ENCODE results near the gene CFAP97D2. TPM values are rescaled to one million over a fixed set of nuclear protein-coding genes. Genes with fewer than 3 reads are reported as not detected.
"Not testable (repeated sequence)": the region's sequence is repeated elsewhere in the genome, so short reads cannot be mapped to it uniquely, and the experiment has no call there.

CFAP97D2 gene
- total RNA-seq, 1 donor, result not detected

DNA sequence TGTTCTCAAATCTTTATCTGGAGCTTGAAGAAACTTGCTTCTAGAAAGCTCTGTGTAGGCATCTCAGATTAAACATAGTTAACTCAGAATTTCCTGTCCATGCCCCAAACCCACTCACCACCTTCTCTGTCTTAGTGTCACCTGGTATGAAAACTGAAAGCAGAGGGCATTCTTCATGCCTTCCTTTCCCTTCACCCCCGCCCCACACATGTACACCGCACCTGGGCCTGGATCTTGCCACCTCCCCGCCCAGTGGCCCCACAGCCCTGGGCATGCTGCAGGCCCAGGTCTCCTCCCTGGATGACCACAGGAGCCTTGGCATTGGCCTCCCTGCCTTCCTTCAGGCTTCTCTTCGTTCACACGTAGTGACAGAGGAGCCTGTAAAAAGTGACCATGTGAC, 15.8 kb downstream of the CFAP97D2 start:
- DNase-seq (ENCODE audit: low read depth in 2 of 3, low spot score in 2 of 3), result no peak

GRCh38 chr13:114196629-114197028, 17.6 kb downstream of the CFAP97D2 start:
- DNase-seq (ENCODE audit: low read depth in 2 of 3, low spot score in 2 of 3), result no peak

GRCh38 chr13:114198556-114198955, 19.5 kb downstream of the CFAP97D2 start:
- no peak for DNase-seq (ENCODE audit: low read depth in 2 of 3, low spot score in 2 of 3)

GRCh38 chr13:114199526-114199925, 20.5 kb downstream of the CFAP97D2 start:
- DNase-seq (ENCODE audit: low read depth in 2 of 3, low spot score in 2 of 3), result not testable (repeated sequence)

- no peak for DNase-seq (ENCODE audit: low read depth in 2 of 3, low spot score in 2 of 3)
These were observed 20.9 kb downstream of the CFAP97D2 start for GRCh38 chr13:114199954-114200353.

GRCh38 chr13:114200399-114200911, 21.4 kb downstream of the CFAP97D2 start:
- no peak for DNase-seq (ENCODE audit: low read depth in 2 of 3, low spot score in 2 of 3)

DNA sequence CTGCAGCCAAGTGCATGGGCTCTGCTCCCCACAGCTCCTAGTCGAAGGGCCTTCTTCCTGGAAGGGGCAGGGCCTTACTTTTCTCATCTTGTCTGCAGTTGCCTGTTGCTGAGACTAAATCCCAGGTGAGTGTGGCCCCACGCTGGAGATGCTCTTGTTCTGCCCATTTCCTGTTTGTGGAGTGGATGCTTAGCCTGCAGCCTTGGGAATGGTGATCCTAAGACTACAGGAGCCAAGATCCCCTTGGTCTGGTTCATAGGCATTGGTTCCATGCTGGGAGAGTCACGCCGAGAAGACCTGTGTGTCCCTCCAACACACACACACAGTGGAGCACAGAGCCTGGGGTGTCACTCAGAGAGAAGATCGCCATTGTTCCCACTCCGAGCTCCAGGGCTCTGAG, 23.5 kb downstream of the CFAP97D2 start:
- no peak for DNase-seq (ENCODE audit: low read depth in 2 of 3, low spot score in 2 of 3)

- DNase-seq (ENCODE audit: low read depth in 2 of 3, low spot score in 2 of 3), result no peak
These were observed 24.5 kb downstream of the CFAP97D2 start for GRCh38 chr13:114203536-114203935.

DNA sequence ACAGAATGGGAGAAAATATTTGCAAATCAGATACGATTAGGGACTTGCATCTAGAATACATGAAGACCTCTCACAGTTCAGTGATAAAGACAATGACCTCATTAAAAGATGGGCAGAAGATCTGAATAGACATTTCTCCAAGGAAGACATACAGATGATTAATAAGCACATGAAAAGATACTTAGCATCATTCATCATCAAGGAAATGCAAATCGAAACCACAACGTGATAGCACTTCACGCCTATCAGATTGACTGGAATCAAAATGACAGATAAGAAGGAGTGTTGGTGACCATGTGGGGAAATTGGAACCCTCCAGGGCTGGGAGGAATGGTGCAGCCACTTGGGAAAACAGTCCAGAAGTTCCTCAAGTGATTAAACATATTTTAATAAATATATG, 25.8 kb downstream of the CFAP97D2 start:
- no peak for DNase-seq (ENCODE audit: low read depth in 2 of 3, low spot score in 2 of 3)

DNA sequence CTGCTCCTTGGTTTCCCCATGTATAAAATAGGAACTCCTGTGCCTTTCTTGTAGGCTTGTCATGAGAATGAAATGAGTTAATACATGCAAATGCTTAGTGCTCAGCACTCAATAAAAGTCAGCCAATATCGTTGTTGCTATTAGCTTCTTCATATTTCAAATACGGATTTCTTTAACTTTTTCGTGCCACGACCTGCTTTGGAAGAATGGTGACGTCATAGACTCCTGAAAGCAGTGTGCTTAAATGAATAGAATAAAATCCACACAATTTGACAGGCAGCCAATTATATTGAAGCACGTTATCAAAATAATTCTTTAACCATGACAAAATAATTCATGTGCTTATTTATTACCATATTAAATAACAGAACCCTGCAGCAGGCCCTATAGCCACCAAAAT, 29.1 kb downstream of the CFAP97D2 start:
- no peak for DNase-seq (ENCODE audit: low read depth in 2 of 3, low spot score in 2 of 3)

DNA sequence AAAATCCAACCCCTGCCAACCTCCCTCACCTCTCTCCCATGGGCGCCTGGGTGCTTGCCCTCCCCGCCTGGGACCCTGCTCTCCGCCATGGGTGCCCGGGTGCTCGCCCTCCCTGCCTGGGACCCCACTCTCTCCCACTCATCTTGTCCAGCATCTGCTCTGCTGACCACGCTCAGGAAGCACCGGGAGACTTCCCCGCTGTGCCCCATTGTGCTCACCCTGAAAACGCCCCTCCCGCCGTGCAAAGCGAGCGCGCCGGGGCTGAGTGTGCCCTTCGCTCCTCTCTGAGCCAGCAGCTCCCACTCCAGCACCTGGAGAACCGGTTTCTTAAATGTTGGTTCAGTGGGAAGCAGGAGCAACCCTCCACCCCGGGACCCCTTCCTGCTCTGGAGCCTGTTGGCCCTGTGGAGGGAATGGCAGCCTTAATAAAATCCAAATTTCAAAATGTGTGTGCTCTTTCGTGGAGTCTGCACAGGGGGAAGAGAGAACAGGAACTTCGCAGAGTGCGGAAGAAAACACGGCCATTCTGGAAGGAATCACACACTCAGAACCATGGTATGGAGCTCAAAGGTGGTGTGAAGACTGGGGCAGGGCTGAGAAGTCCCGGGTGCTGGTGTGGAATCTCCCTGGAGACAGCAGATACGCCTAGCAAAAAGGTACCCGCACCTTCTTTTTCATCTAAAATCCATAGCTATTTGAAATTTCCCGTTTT, 32.5 kb downstream of the CFAP97D2 start:
- DNase-seq (ENCODE audit: low read depth in 2 of 3, low spot score in 2 of 3), result no peak

DNA sequence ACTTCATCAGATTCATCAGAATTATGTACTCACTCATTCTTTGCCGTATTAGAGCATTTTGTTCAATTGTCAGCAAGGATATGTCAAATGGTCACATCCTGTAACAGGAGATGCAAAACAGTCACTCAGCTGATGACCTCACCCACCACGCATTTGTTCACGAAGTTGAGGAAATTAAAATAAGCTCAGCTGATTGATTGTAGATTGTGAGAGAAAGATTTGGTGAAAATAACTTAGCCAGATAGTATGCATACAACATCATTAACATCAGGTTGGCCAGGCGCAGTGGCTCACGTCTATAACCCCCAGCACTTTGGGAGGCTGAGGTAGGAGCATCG, 33.1 kb downstream of the CFAP97D2 start:
- no peak for DNase-seq (ENCODE audit: low read depth in 2 of 3, low spot score in 2 of 3)

GRCh38 chr13:114213980-114214379, 34.9 kb downstream of the CFAP97D2 start:
- no peak for DNase-seq (ENCODE audit: low read depth in 2 of 3, low spot score in 2 of 3)

DNA sequence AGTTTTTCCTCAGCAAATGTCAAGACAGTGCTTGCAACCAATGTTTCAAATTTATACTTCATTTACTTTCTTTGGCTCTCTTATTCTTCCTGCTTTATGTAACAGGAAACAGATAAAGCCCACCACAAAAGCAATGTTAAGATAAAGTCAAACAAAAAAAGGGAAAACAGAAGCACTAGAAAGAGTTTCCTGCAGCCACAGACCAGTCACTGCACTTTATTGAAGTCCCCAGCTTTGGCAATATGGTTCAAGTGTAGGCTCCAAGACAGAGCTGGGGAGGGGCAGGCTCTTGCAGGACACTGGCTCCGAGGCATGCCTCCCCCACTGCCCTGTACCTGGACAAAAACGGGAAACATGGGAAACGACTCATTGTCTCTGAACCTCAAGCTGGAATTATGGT, 40.3 kb downstream of the CFAP97D2 start:
- DNase-seq (ENCODE audit: low read depth in 2 of 3, low spot score in 2 of 3), result peak in 1 of 3 donors; percentile 50

- DNase-seq (ENCODE audit: low read depth in 2 of 3, low spot score in 2 of 3), result peak in 2 of 3 donors; percentile 91 to 96
These were observed 43.5 kb downstream of the CFAP97D2 start for GRCh38 chr13:114222461-114222968.

DNA sequence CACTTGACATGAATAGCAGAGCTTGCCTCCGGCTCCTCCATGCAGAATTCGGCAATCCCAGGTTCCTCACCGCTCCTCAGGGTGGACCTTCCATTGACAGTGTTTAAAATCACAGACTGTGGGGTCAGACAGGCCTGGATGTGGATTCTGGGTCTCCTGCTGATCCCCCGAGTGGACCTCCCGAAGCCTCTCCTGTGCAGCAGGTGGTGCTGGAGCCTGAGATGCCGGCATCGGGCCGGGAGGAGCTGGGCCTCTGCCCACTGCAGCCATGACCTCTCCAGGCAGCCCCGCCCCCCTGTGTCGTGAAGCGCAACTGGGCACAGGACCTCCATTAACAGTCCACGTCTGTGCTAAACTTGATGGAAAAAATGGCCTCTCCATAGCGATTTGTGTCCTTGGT, 45.1 kb downstream of the CFAP97D2 start:
- DNase-seq (ENCODE audit: low read depth in 2 of 3, low spot score in 2 of 3), result no peak

GRCh38 chr13:114225610-114226009, 46.6 kb downstream of the CFAP97D2 start:
- no peak for DNase-seq (ENCODE audit: low read depth in 2 of 3, low spot score in 2 of 3)

GRCh38 chr13:114226088-114226487, 47.0 kb downstream of the CFAP97D2 start:
- peak in 1 of 3 donors; percentile 26 for DNase-seq (ENCODE audit: low read depth in 2 of 3, low spot score in 2 of 3)

- peak; percentile 71 to 85 (median 73) for DNase-seq (ENCODE audit: low read depth in 2 of 3, low spot score in 2 of 3)
These were observed 47.8 kb downstream of the CFAP97D2 start for GRCh38 chr13:114226699-114227323.

DNA sequence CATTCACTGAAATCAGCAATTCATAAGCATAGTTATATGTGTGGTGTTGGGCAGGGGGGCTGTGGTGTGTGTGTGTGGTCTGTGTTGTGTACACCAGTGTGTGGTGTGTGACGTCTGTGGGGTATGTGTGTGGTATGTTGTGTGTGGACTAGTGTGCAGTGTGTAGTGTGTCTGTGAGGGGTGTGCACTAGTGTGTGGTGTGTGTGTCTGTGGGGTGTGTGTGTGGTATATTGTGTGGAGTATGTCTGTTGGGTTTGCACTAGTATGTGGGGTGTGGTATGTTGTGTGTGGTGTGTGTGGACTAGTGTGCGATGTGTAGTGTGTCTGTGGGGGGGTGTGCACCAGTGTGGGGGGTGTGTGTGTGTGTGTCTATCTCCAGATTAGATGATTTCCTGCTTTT, 48.5 kb downstream of the CFAP97D2 start:
- DNase-seq (ENCODE audit: low read depth in 2 of 3, low spot score in 2 of 3), result no peak

- DNase-seq (ENCODE audit: low read depth in 2 of 3, low spot score in 2 of 3), result no peak
These were observed 49.1 kb downstream of the CFAP97D2 start for GRCh38 chr13:114228176-114228575.

GRCh38 chr13:114229506-114229905, 50.4 kb downstream of the CFAP97D2 start:
- no peak for DNase-seq (ENCODE audit: low read depth in 2 of 3, low spot score in 2 of 3)

Data from hematopoietic multipotent progenitor cell (in vitro differentiated cells).